GOT3 (cell line): Measurements from ENCODE around the gene PRPF38A.

Experiments used
- DNase-seq: peaks from one replicate; lab custom pipeline; 2025; ENCODE audit warnings: mixed read lengths; lab: John Stamatoyannopoulos, UW

The PRPF38A gene

GRCh38 chr1:52463891-52464290 is 59.5 kb downstream of the PRPF38A start:
- no peak for DNase-seq

- no peak for DNase-seq
Measured at GRCh38 chr1:52469108-52469507, 64.7 kb downstream of the PRPF38A start.
